ENCODE data around the gene C1RL.

The C1RL gene

DNA sequence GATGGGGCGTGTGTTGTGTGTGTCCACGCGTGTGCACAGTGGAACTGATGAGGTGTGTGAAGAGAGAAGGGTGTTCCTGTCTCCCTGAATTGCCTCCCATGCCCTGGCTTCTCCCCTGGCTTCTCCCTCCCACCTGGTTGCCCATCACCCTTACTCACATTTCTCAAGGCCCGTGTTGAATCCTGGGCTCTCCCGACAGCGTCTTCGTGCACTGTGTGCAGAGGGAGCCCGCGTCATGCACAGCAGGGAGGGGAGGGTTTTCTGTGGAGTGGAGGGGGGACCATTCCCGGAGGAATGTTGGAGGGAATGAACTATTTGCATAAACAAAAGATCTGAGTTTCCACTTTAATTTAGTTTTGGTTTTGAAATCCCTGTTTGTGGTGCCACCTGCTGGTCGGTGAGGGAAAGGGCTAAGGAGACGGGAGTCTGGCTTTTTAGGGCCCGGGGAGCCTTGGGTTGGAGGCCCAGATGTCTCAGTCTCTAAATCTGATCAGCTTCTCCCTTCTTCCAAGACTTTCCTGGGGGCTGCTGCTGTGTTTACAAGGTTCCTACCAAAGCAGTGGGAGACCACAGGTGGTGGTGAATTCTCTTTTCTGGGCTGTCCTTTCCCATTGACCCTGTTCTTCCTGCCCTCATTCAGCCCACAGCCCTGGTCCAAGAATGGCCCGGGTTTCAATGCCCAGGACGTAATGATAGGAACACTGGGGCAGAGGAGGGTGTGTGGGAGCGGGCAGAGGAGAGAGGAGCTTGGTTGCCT is 16.6 kb downstream of the C1RL start, which contains the start of gene C1R:
TSS of gene C1R (minus strand) at position 217 of the 757 bp plus-strand sequence. CDS start at position 160, 57 bp downstream.
- Histone ChIP-seq H3K4me2 (ENCODE audit: low read depth, low read length, poor library complexity, severe bottlenecking) (no peak within 1 kb of the TSS), H2AFZ (ENCODE audit: low read depth, low read length, severe bottlenecking) (no peak within 1 kb of the TSS), H3K36me3 (ENCODE audit: low read length) (no peaks in the 10 kb centered on the region), H4K20me1 (ENCODE audit: low read depth, low read length) (no peaks in the 10 kb centered on the region), H3K9ac (ENCODE audit: low read length) (no peak within 1 kb of the TSS), H3K9me3 (ENCODE audit: insufficient read depth, low read length) (no peaks in the 10 kb centered on the region), H3F3A (ENCODE audit: insufficient read depth) (no peaks in the 10 kb centered on the region), H3K79me2 (ENCODE audit: insufficient read depth, low read length) (no peaks in the 10 kb centered on the region), H3K27ac (ENCODE audit: low read depth, low read length) (no peak within 1 kb of the TSS), H3K9me2 (replicated peaks; ENCODE audit: insufficient read depth, low read length) (no peaks in the 10 kb centered on the region), H3K4me3 (ENCODE audit: insufficient read depth, low read length, poor library complexity, severe bottlenecking) (no peak within 1 kb of the TSS), H3K27me3 (ENCODE audit: low read length) (no peaks in the 10 kb centered on the region)
- TF ChIP-seq, protein P1, sequence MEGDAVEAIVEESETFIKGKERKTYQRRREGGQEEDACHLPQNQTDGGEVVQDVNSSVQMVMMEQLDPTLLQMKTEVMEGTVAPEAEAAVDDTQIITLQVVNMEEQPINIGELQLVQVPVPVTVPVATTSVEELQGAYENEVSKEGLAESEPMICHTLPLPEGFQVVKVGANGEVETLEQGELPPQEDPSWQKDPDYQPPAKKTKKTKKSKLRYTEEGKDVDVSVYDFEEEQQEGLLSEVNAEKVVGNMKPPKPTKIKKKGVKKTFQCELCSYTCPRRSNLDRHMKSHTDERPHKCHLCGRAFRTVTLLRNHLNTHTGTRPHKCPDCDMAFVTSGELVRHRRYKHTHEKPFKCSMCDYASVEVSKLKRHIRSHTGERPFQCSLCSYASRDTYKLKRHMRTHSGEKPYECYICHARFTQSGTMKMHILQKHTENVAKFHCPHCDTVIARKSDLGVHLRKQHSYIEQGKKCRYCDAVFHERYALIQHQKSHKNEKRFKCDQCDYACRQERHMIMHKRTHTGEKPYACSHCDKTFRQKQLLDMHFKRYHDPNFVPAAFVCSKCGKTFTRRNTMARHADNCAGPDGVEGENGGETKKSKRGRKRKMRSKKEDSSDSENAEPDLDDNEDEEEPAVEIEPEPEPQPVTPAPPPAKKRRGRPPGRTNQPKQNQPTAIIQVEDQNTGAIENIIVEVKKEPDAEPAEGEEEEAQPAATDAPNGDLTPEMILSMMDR (IDR thresholded peaks at IDR 0.05; ENCODE audit: insufficient read depth, low read length, poor library complexity, severe bottlenecking) = peak; percentile 68
- TF ChIP-seq EZH2phosphoT487 (conservative IDR thresholded peaks at IDR 0.05; ENCODE audit: low read length) = no peak

DNA sequence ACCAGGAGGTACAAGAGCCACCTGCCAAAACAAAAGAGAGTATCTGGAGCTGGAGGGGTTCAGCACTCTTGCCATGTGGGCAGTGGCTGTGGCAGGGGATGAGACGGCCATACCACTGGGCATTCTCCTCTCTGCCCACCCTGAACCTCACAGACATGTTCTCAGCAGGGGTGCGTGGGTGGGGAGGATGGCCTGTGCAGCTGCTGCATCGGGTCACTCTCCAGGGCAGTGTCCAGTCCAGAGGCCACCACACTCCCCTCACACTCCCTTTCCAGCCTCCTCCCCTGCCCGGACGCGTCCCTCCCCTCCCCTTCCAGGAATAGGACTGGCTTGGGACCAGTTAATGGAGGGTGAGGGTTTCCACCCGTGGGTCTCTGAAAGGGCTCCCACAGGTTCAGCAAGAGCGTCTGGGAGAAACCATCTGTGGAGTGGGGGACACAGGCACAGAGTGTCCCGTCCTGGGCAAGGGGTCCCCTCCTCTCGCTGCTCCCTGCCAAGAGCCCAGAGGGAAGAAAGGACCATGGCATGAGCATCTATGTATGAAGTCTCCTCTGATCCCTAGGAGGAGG is 17.3 kb downstream of the C1RL start:
- Histone ChIP-seq H3K9me2 (replicated peaks; ENCODE audit: insufficient read depth, low read length) (no peaks in the 10 kb centered on the region), H3K79me2 (ENCODE audit: insufficient read depth, low read length) (no peaks in the 10 kb centered on the region), H3K9ac (ENCODE audit: low read length) (no peak overlapping the region), H3K27ac (ENCODE audit: low read depth, low read length) (no peak overlapping the region), H3K36me3 (ENCODE audit: low read length) (no peaks in the 10 kb centered on the region), H2AFZ (ENCODE audit: low read depth, low read length, severe bottlenecking) (no peak overlapping the region), H3K4me2 (ENCODE audit: low read depth, low read length, poor library complexity, severe bottlenecking) (no peak overlapping the region), H4K20me1 (ENCODE audit: low read depth, low read length) (no peaks in the 10 kb centered on the region), H3F3A (ENCODE audit: insufficient read depth) (no peaks in the 10 kb centered on the region), H3K4me3 (ENCODE audit: insufficient read depth, low read length, poor library complexity, severe bottlenecking) (no peak overlapping the region), H3K9me3 (ENCODE audit: insufficient read depth, low read length) (no peaks in the 10 kb centered on the region), H3K27me3 (ENCODE audit: low read length) (no peaks in the 10 kb centered on the region)
- TF ChIP-seq, protein P1 (IDR thresholded peaks at IDR 0.05; ENCODE audit: insufficient read depth, low read length, poor library complexity, severe bottlenecking) = no peak

DNA sequence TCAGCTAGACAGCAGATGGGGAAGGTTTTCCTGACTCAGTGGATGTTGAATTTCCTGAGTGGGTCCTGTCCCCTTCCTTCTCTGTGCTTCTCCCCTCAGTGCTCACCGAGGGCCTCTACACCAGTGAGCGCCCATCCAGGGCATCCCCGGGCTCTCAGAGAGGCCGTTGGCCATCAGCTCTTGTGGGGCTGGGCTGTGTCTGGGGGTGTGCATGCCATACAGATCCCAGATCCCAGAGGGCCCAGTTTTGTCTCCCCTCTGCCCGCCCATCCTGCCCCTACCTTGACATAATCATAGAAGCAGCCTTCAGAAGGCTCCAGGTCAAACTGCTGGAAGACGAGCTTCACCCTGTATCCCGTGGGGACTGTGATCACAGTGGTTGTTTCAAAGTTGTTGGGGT is 17.8 kb downstream of the C1RL start:
- no peak overlapping the region for H3K27ac ChIP-seq (ENCODE audit: low read depth, low read length)
- H4K20me1 ChIP-seq (ENCODE audit: low read depth, low read length) = no peaks in the 10 kb centered on the region
- TF ChIP-seq, protein P1 (IDR thresholded peaks at IDR 0.05; ENCODE audit: insufficient read depth, low read length, poor library complexity, severe bottlenecking) = no peak
- no peak for TF ChIP-seq EZH2phosphoT487 (conservative IDR thresholded peaks at IDR 0.05; ENCODE audit: low read length)
- no peaks in the 10 kb centered on the region for H3K9me3 ChIP-seq (ENCODE audit: insufficient read depth, low read length)
- H3K9me2 ChIP-seq (replicated peaks; ENCODE audit: insufficient read depth, low read length) = no peaks in the 10 kb centered on the region
- H3K4me2 ChIP-seq (ENCODE audit: low read depth, low read length, poor library complexity, severe bottlenecking) = no peak overlapping the region
- H3K79me2 ChIP-seq (ENCODE audit: insufficient read depth, low read length) = no peaks in the 10 kb centered on the region
- no peaks in the 10 kb centered on the region for H3K27me3 ChIP-seq (ENCODE audit: low read length)
- H3K36me3 ChIP-seq (ENCODE audit: low read length) = no peaks in the 10 kb centered on the region
- H3K9ac ChIP-seq (ENCODE audit: low read length) = no peak overlapping the region
- no peak overlapping the region for H2AFZ ChIP-seq (ENCODE audit: low read depth, low read length, severe bottlenecking)
- H3F3A ChIP-seq (ENCODE audit: insufficient read depth) = no peaks in the 10 kb centered on the region
- no peak overlapping the region for H3K4me3 ChIP-seq (ENCODE audit: insufficient read depth, low read length, poor library complexity, severe bottlenecking)
